Placental pericyte (primary cell): ENCODE measurements around the gene PNPLA8. TPM values are rescaled to one million over a fixed set of nuclear protein-coding genes. Genes with fewer than 3 reads are reported as not detected.

Source experiments
- total RNA-seq: library from RNA; depleted of rRNA; stranded (reverse); fragments of >200 nt; gene quantifications from 2 replicates; pipeline ENCODE4 v1.2.3, GENCODE V29; 2012

Gene PNPLA8
- total RNA-seq, result 27.1 and 54.9 TPM in 2 replicates

GRCh38 chr7:108525985-108526767, at the start of gene PNPLA8:
PNPLA8 (minus strand) TSS chr7:108526135; CDS start chr7:108515491, 10,644 bp downstream.

DNA sequence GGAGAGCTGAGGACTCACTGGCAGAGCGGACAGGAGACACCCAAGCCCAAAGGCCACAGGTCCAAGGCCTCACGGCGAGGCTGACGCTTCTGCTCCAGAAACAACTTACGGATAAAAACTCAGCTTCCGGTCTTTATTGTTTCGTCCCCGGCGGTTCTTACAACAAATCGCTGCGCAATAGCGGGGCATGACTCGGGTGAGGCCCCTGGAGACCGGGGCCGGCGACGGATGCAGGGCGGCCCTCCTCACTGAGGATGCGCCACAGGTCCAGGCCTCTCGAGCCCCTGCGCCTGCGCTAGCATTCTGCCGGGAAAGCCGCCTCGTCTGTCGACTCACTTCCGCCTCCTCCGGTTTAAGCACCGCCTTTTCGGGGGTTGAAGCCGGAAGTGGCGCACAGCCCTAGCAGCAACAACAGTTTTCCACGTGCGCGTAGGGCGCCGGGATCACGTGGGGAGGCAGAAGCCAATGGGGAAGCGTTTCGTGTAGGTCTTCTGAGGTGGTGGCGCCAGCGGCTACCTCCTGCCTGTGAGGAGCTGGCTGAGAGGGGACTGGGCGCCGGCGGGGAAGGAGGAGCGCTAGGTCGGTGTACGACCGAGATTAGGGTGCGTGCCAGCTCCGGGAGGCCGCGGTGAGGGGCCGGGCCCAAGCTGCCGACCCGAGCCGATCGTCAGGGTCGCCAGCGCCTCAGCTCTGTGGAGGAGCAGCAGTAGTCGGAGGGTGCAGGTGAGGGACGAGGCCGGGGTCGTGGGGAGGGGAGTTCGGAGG, 43.6 kb upstream of the PNPLA8 start, which contains the start of the genes DNAJB9 and THAP5:
Gene DNAJB9, plus strand, starts transcription at position 494 of the 765 bp plus-strand sequence. CDS start 1,853 bp downstream, outside the sequence.
Gene THAP5, minus strand, starts transcription at position 326 of the 765 bp plus-strand sequence. Its CDS starts 137 bp downstream, at position 189.

GRCh38 chr7:108455998-108456677, 69.8 kb downstream of the PNPLA8 start, which contains the start of gene NRCAM:
NRCAM (minus strand) TSS chr7:108456436; CDS start chr7:108240064, 216,372 bp downstream.

Other genes with a start within 250 kb of the PNPLA8 start
- gene NRCAM, start 69.7 kb downstream of the PNPLA8 start, total RNA-seq, result 0.14 and 0.22 TPM in 2 replicates
- 28.9 and 29.5 TPM in 2 replicates for gene THAP5, start 43.6 kb upstream of the PNPLA8 start, total RNA-seq
- 37.9 and 329 TPM in 2 replicates for gene DNAJB9, start 43.7 kb upstream of the PNPLA8 start, total RNA-seq